EH (cell line): ENCODE data around the gene GABARAP.
"Not testable (repeated sequence)": the region's sequence is repeated elsewhere in the genome, so short reads cannot be mapped to it uniquely, and the experiment has no call there.

Experiments
- DNase-seq: peaks from one replicate; pipeline ENCODE4 v3.0.0-alpha.2; 2015; ENCODE audit warnings: low read depth

GABARAP gene

DNA sequence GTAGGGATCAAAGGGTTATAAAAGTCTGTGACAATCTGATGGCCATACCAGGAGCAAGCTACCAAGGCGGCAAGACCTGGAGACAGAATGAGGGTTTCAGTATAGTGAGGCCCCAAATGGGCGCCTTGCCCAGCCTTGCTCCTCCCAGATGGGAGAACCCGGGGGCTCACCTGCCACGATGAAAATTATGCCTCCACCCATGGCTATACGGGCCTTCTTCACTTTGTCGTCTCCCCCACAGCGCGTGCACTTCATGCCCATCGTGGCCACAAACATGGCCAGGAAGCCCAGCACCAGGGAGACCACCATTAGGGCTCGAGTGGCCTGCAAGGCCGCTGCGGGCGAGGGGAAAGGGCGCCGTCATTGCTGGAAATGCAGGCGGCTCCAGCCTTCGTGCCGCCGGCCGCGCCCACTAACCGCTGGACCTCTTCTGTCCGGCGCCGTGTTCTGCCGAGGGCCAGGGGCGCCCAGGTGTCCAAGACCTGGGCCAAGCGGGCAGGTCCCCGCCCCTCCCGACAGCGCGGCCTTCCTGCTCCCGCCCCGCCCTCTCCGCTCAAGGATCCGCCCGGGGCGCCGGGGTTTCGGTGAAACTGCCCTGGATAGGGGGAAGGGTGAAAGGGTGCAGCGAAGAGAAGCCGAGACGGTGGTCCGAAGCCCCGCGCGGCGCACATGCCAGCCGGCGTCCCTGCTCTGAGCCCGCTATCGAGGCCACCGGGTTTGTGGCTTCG is 18.6 kb upstream of the GABARAP start:
- no peak for DNase-seq

DNA sequence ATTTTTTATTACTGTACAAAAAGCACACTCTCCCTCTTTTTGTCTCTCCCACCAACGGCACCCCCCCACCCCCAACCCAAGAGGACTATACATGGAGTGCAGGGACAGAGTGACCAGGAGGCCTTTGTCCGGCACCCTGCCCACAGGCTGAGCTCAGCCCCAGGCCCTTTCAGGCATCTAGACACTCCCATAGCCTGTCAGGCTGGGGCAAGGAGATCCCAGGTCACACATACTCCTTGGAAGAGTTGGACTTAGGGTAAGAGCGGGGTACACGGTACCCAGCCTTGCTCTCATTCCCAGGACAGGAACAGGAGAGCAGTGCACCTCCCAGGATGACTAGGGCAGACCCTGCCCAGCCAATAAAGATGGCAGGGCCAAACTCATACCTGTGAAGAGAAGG is 17.9 kb upstream of the GABARAP start:
- DNase-seq = no peak

DNA sequence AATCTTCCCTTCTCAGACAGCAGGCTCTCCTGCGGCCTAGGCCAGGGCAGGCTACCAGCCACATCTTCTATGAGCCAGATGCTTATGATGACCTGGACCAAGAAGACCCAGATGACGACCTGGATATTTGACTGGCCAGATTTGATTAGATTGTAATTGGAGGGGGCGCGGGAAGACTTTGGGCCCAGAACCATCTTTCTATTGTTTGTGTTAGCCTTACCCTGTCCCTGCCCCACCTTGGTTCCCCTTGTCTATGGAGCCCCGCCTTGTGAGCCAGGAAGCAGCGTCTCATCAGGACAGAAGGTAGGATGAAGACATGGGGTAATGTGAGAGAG is 17.3 kb upstream of the GABARAP start:
- DNase-seq = no peak

DNA sequence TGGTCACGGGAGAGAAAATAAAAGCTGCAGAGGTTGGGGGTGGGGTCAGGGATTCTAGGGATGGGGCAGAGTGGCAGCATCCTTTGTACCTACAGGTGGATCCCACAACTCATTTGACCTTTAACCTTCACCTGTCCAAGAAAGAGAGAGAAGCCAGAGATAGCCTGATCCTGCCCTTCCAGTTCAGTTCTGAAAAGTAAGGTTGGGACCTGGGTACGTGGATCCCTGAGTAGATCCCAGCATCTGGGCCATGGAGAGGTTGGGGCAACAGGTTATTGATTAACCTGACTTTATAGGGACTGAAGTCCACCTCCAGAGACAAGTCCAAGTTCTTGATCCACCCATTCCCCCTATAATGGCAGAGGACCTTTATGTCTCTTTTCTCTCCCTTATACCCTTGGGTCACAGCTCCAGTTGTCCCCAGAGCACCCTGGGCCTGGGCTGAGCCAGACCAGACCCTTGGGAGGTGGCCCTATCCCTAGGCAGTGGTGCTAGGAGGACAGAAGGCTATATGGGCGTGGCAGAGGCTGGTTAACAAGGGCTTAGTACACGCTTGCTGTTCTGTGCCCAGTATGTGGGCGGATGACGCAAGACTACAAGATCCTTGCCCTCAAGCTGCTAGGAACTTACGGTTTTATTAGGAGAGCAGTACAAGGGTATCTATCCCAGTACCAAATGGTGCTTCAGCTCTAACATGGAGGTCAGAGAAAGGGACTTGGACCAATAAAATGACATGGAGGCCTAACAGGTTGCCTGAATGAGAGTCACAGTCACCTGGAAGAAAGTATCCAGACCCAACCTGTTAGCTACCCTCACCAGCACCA is 16.7 kb upstream of the GABARAP start:
- DNase-seq = peak; percentile 49

DNA sequence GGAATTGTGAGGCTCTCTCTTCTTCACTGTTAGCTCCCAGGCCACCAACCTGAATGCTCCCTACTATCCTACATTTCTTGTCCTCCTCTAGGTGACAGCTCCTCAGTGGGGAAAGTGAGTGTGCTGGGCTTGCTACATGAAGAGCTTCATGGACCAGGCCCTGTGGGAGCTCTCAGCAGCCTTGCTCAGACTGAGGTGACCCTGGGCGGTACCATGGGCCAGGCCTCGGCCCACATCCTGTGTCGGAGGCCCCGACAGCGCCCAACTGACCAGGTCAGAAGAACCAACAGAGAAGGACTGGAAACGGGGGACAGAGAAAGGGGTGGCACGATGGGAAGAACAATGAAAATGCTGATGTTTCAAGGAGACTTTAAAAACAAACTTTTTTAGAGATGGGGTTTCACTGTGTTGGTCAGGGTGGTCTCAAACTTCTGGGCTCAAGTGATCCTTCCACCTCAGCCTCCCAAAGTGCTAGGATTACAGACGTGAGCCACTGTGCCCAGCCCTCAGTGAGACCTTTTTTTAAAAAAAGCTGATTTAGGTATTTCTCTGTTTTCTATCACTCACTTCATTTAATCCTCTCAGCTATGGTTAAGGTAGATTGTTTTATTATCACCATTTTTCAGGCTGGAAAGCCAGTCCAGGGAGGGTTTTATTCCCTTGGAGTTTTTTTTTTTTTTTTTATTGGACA is 14.7 kb upstream of the GABARAP start:
- no peak for DNase-seq

DNA sequence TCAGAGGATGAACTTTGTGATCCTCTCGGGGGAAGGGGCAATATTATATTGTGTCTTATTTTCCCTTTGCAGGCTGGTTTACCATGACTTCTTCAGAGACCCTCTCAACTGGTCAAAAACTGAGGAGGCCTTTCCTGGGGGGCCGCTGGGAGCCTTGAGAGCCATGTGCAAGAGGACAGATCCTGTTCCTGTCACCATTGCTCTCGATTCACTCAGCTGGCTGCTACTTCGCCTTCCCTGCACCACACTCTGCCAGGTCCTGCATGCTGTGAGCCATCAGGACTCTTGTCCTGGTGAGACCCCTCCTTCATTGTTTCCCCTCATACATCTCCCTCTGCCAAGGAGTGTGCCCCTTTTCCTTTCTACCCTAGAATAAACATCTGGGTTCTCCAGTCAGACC is 12.3 kb upstream of the GABARAP start:
- DNase-seq = no peak

DNA sequence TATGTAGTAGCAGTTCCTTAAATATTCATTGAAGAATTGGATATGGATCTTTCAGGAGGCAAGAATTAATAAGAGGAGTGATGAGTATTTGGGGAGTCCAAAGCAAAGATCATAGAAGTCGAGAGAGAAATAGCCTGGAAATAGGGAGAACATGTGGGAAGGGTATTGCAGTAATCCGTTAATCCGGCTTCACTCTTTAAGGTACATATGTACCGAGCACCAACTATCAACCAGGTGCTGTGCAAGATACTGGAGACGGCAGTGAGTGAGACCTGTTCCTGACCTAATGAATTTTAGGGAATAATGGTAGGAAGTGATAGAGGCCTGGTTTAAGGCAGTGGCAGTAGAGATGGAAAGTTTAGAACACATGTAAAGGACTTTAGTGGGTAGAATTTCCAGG is 10.8 kb upstream of the GABARAP start:
- DNase-seq = no peak

DNA sequence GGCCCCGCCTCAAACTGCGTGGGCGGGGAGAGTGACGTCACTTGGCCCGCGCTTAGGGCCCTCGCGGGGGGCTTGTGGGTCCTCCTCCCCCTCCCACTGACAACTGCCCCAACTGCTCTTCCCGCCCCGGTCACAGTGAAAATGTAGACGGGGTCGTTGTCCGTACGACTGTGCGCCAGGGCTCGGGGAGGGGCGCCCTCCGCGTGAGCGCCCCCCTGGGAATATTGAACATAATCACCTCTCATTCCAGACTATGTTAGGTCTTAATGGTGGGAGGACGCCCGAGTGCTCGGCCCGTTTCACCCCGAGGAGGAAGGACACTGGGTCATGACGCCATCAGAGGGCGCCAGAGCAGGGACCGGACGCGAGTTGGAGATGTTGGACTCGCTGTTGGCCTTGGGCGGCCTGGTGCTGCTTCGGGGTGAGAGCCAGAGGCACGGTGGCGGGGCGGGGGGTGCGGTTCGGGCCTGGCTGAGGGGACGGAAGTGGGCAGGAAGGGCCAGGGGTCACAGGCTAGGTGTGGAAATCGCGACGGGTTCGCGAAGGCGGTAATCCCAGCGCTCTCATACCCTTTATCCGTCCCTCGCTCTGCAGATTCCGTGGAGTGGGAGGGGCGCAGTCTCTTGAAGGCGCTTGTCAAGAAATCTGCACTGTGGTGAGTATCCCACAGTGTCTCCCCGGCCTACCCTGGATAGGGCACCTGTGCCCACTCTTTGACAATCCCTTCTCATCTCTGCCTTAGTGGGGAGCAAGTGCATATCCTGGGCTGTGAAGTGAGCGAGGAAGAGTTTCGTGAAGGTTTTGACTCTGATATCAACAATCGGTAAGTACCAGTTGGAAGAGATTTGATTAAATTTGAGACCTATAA is 10.2 kb upstream of the GABARAP start, which contains the start of gene ELP5:
ELP5 (plus strand) TSS at position 40 of the 868 bp plus-strand sequence; CDS start at position 376, 336 bp downstream.
- DNase-seq = peak; percentile 96

DNA sequence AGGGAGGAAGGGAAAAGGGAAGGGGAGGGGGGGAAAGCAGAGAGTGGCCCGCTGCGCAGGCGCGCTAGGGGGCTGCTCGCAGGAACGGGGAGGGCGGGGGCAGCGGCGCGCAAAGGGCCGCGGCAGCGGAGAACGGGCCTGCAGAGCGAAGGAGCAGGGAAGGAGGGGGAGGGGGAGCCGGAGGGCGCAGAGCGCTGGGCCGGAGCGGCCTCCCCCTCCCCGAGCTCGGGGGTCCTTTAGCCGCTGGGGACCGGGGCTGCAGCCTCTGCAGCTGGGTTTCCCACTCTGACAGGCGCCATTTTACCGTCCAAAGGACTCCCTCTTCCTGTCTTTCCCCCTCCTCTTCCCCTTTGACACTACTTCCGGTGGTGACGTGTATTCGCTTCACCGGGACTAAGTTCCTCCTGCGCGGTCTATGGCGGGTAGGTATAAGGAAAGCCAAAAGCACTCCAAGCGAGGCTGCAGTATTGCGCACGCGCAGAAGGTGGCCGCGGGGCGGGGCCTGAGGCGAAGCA is 9.5 kb upstream of the GABARAP start, which contains the start of gene CTDNEP1:
CTDNEP1 (minus strand) TSS at position 74 of the 515 bp plus-strand sequence. CDS start 438 bp downstream, outside the sequence.
- peak; percentile 100 for DNase-seq

DNA sequence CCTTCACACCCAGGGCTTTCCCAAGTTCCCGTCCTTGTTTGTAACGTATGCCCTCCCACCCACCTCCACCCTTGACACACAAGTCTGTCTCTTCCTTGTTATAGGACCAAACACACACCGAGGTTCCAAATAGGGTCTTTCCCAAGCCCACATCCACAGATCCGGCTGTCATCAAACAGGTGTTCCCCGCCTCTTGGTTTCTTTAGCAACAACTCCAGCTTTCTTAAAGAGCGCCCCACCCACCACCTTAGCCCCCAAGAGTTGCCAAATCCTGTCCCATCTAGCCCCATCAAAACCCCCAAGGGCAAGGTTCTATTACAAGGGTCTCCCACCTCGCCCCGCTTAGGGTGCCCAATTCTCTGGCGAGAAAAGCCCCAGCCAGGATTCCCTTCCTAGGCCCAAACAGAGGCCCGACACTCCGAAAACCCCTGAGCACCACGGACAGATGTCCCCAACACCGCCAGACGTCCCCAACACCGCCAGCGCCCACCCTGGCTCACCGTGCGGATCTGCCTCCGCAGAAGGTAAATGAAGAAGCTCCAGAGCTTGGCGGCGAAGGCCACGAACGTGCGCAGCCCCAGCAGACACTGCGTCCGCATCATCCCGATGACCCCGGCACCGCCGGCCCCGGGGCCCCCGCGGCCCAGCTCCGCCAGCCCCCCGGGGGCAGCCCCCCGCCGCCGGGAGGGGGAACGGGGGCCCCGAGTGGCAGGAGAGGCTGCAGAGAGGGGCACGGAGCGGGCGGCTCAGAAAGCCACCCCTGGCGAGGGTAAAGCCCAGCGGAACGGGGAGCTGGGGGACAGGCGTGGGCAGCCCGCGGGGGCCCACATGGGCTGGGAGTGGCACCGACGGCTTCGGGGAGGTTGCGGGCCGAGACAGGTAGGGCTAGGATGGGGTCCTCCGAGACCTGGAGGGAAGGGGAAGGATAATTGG is 8.7 kb upstream of the GABARAP start:
- DNase-seq = peak; percentile 13

DNA sequence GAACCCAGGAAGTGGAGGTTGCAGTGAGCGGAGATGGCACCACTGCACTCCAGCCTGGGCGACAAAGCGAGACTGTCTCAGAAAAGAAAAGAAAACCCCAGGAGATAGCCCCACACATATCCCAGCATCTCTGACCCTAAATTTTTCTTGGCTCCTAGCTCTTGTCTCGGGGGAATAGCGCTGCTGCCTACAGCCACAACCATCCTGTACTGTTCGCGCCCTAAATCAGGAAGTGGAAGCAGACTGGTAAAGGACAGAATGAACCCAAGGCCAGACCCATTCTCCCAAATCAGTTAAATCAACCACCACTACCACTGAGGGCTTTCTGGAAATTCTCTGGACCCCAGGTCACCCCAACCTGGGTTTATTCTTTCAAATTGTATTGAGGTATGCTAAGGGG is 7.6 kb upstream of the GABARAP start:
- peak; percentile 19 for DNase-seq

DNA sequence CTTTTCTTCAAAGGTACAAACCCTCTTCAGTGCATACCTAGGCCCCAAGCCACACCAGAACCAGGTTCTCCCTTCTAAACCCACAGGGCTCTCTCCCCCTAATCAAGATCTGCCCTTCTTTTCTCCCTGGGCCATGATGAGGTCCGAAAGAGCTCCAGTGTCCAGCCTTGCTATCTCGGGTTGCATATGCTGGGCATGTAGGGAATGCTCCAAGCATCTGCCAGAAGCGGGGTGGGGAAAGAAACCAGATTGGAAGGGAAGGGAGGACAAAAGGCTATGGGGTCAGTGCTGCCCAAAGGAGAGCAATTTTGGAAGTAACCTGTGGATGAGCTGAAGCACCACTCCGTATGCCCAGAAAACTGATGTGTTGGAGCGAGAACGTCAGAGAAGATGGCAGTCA is 7.0 kb upstream of the GABARAP start:
- no peak for DNase-seq

DNA sequence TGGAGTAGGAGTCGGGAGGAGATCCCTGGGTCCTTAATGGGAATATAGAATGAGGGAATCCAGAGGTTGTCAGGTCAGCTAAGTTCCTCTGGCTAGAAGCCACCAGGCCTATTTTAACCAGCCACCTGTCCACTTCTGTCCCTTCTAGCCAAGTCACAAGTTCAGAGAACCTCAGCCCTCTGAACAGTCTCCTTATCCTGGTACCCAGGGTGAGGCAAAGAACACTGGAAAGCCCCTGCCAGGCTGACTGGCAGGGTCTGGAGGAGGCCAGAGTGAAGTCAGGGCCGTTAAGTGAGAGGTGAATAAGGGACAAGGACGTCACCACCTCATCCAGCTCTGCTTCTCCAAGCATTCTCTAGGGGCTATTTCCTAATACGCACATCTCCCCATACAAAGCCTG is 6.5 kb upstream of the GABARAP start:
- no peak for DNase-seq

DNA sequence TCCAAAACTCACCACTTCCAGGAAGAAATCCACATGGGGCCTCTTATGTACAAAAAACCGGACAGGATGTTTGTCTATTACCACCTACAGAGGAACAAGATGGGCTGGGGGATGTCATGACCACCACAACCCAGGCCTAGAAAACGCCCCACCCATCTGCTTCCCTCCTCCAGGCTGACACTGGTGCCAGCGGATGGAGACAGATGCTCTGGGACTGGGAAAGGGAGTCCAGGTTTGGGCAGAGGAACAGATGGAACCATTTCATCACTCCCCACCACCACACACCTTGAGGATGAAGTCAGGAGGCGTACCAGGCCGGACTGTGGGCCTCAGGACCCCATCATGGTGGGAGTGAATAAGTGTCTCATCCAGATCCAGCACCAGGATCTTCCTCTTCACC is 4.5 kb upstream of the GABARAP start:
- DNase-seq = no peak

DNA sequence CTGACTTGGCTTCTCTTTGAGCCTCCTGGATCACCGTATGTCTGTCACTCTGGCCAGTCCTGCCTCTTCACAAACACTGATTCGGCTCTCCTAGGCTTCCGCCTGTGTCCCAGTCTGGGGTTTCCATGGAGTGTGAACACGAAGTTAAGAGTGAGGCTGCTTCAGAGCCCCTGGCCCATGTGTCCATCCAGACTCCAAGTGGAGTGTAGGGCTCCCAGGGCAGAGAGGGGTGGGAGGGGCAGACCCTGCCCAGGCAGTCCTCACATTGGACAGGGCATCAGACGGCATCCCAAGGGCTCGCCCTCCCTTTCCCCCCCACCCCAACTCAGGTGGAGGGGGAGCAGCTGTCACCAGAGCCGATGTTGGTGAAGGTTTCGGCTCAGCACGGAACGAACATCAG is 1.6 kb upstream of the GABARAP start:
- not testable (repeated sequence) for DNase-seq

DNA sequence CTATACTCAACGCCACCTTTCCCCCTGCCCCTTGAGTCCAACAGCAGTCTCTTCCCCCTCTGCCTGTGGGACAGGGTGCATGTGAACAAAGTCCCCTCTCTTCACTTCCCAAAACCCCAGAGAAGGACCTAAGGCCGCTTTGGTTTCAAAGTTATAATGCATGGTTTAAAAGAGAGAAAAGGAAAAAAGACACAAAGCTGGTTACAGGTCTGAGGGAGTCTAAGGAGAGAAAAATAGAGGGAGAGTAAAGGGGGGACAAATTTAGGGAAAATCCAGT is 1.1 kb upstream of the GABARAP start:
- no peak for DNase-seq

DNA sequence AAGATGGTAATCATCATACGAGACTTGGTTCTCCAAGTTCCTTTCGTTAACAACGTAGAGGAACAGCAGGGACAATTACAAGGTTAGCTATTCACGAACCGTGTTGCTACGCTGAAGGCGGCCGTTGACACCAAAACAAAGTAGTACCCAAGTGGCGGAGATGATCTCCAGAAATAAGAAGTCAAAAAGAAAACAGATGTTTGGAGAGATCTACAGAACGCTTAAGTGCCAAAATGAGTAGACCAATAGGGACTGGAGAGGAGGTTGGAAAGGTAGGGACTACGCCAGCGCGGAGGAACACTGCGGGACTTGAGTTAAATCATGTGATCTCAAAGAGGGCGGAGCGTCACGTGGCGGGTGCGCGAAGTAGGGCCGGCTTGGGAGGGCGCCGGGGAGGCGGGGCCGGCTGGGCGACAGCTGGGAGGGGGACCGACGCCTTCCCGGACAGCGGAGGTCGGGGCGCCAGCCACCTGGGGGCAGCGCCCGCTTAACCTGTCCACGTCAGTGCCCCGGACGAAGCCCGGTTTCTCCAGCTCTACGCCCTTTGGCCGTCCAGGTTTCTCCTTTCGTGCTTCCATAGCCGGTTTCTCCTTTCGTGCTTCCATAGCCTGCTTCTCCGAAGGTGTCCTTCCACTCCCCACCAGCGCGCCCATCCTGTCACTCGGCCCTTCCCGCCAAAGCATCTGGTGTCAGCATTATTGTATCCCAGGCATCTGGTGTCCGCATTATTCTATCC is 636 bp upstream of the GABARAP start:
- peak; percentile 91 for DNase-seq

DNA sequence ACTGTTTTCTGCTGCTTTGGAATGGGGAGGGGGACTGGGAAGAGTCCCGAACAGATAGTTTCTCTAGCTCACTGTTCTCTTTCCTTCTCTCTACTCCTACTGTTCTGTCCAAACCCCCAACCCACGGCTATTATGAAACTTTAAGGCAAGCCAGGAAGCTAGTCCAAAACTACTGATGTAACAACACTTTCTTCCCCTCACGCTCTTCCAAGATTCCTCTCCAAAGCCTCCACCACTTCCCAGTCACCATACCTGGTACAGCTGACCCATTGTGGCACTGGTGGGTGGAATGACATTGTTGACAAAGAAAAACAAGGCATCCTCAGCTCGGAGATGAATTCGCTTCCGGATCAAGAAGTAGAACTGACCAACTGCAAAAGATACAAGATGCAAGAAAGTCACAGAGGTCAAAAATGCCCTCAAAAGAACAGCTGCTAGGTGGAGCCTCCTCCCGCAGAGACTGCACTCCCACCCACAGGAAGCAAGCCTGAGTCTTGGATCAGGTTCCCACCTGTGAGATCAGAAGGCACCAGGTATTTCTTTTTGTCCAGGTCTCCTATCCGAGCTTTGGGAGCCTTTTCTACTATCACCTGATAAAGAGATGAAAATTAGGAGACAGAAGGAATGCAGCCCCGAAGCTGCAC is 1.0 kb downstream of the GABARAP start:
- no peak for DNase-seq

DNA sequence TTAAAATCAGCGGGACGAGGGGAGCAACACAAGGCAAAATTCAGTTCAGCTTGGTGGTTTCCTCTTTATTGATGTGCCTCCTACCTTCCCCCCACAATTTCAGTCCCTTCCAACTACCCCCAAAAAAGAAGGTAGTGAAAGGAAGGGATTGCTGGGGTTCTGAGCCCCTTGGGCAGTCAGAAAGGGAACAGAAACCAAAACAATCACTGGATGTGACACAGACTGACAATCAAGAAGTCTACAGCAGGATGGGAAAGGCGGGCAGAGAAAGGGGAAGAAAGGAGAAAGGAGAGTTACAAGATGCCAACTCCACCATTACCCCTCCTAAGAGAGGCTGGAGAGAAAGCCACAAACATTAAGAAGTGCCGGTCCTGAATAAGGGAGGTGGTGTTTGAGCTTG is 1.9 kb downstream of the GABARAP start:
- no peak for DNase-seq
